Measurements from ENCODE around the gene MYADML2.
A peak's percentile ranks its signal among the peaks of the same experiment; 100 is the strongest.

Gene MYADML2

GRCh38 chr17:81931557-81932332 is 15.3 kb downstream of the MYADML2 start:
- DNase-seq, result no peak
- TF ChIP-seq GATA1 (IDR thresholded peaks at IDR 0.05; ENCODE audit: low read depth, low read length), result no peak
- peak; percentile 41 for TF ChIP-seq POLR2A (IDR thresholded peaks at IDR 0.05; ENCODE audit: low read length)

GRCh38 chr17:81931189-81931556 is 15.9 kb downstream of the MYADML2 start:
- DNase-seq, result no peak
- TF ChIP-seq POLR2A (IDR thresholded peaks at IDR 0.05; ENCODE audit: low read length), result no peak
- no peak for TF ChIP-seq GATA1 (IDR thresholded peaks at IDR 0.05; ENCODE audit: low read depth, low read length)

- DNase-seq, result no peak
- TF ChIP-seq POLR2A (IDR thresholded peaks at IDR 0.05; ENCODE audit: low read length) (no peak), GATA1 (IDR thresholded peaks at IDR 0.05; ENCODE audit: low read depth, low read length) (no peak)
Measured at GRCh38 chr17:81930142-81931125, 16.6 kb downstream of the MYADML2 start.

- TF ChIP-seq GATA1 (IDR thresholded peaks at IDR 0.05; ENCODE audit: low read depth, low read length), result no peak
- DNase-seq, result no peak
Measured at GRCh38 chr17:81929253-81930141, 17.5 kb downstream of the MYADML2 start.

GRCh38 chr17:81928544-81929252 is 18.3 kb downstream of the MYADML2 start:
- no peak for TF ChIP-seq GATA1 (IDR thresholded peaks at IDR 0.05; ENCODE audit: low read depth, low read length)
- no peak for TF ChIP-seq POLR2A (IDR thresholded peaks at IDR 0.05; ENCODE audit: low read length)

GRCh38 chr17:81927653-81928543 is 19.1 kb downstream of the MYADML2 start, which contains the start of gene MAFG:
TSS of gene MAFG (minus strand) at chr17:81927735. CDS start at chr17:81923185, 4,550 bp downstream.
- peak; percentile 97 to 98 for DNase-seq
- TF ChIP-seq POLR2A (IDR thresholded peaks at IDR 0.05; ENCODE audit: low read length), result peak; percentile 53
- no peak for TF ChIP-seq GATA1 (IDR thresholded peaks at IDR 0.05; ENCODE audit: low read depth, low read length)

More at GRCh38 chr17:81928544-81929252, 18.3 kb downstream of the MYADML2 start:
- peak; percentile 45 to 59 for DNase-seq

GRCh38 chr17:81927152-81927652 is 19.8 kb downstream of the MYADML2 start:
- DNase-seq, result no peak
- TF ChIP-seq GATA1 (IDR thresholded peaks at IDR 0.05; ENCODE audit: low read depth, low read length) (no peak), POLR2A (IDR thresholded peaks at IDR 0.05; ENCODE audit: low read length) (no peak)

GRCh38 chr17:81926451-81927151 is 20.4 kb downstream of the MYADML2 start:
- peak; percentile 87 to 92 for DNase-seq
- no peak for TF ChIP-seq GATA1 (IDR thresholded peaks at IDR 0.05; ENCODE audit: low read depth, low read length)
- TF ChIP-seq POLR2A (IDR thresholded peaks at IDR 0.05; ENCODE audit: low read length), result peak; percentile 37

GRCh38 chr17:81925860-81926450 is 21.1 kb downstream of the MYADML2 start:
- no peak for TF ChIP-seq GATA1 (IDR thresholded peaks at IDR 0.05; ENCODE audit: low read depth, low read length)
- no peak for DNase-seq

- TF ChIP-seq GATA1 (IDR thresholded peaks at IDR 0.05; ENCODE audit: low read depth, low read length), result no peak
- DNase-seq, result peak; percentile 39 to 56
Measured at GRCh38 chr17:81924557-81925532, 22.2 kb downstream of the MYADML2 start.

All from erythroblast (primary cell).